Measurements from ENCODE around the gene C2orf15. TPM values are rescaled to one million over a fixed set of nuclear protein-coding genes. Genes with fewer than 3 reads are reported as not detected.
"Not testable (repeated sequence)": the region's sequence is repeated elsewhere in the genome, so short reads cannot be mapped to it uniquely, and the experiment has no call there.

C2orf15 gene
- total RNA-seq, 2 donors from 2014 or later = 1.9 TPM

- Mint-ChIP-seq H3K36me3 (ENCODE audit: low read depth) (peaks cover 57% of the 10 kb centered on the region), H3K4me1 (peaks cover 6% of the 10 kb centered on the region), H3K9me3 (no peaks in the 10 kb centered on the region), H3K27me3 (no peaks in the 10 kb centered on the region), H3K4me3 (no peak overlapping the region), H3K27ac (peak overlapping the region; percentile 37)
- ATAC-seq (replicated peaks) = no peak
Observed at GRCh38 chr2:99187011-99187410, 45.5 kb downstream of the C2orf15 start.

GRCh38 chr2:99188357-99188756 is 46.9 kb downstream of the C2orf15 start:
- Mint-ChIP-seq H3K36me3 (ENCODE audit: low read depth) (peaks cover 69% of the 10 kb centered on the region), H3K27me3 (no peaks in the 10 kb centered on the region), H3K4me1 (no peaks in the 10 kb centered on the region), H3K27ac (no peak overlapping the region), H3K9me3 (no peaks in the 10 kb centered on the region), H3K4me3 (no peak overlapping the region)
- ATAC-seq (replicated peaks) = peak; percentile 54

GRCh38 chr2:99190548-99190947 is 49.0 kb downstream of the C2orf15 start:
- no peaks in the 10 kb centered on the region for H3K9me3 Mint-ChIP-seq
- no peak for ATAC-seq (replicated peaks)

GRCh38 chr2:99192364-99192763 is 50.9 kb downstream of the C2orf15 start:
- not testable (repeated sequence) for H3K9me3 Mint-ChIP-seq; H3K4me1 Mint-ChIP-seq; H3K4me3 Mint-ChIP-seq; H3K27me3 Mint-ChIP-seq; ATAC-seq (replicated peaks)
- Mint-ChIP-seq H3K27ac (peak overlapping the region; percentile 5), H3K36me3 (ENCODE audit: low read depth) (peaks cover 90% of the 10 kb centered on the region)

More at GRCh38 chr2:99190548-99190947, 49.0 kb downstream of the C2orf15 start:
- H3K36me3 Mint-ChIP-seq (ENCODE audit: low read depth) = peaks cover 83% of the 10 kb centered on the region
- no peak overlapping the region for H3K4me3 Mint-ChIP-seq
- no peaks in the 10 kb centered on the region for H3K4me1 Mint-ChIP-seq
- no peaks in the 10 kb centered on the region for H3K27me3 Mint-ChIP-seq
- H3K27ac Mint-ChIP-seq = no peak overlapping the region

- Mint-ChIP-seq H3K27ac (no peak overlapping the region), H3K36me3 (ENCODE audit: low read depth) (peaks cover 46% of the 10 kb centered on the region), H3K9me3 (no peaks in the 10 kb centered on the region), H3K4me1 (no peaks in the 10 kb centered on the region), H3K4me3 (no peak overlapping the region), H3K27me3 (no peaks in the 10 kb centered on the region)
- ATAC-seq (replicated peaks) = no peak
Observed at GRCh38 chr2:99198103-99198841, 56.8 kb downstream of the C2orf15 start.

GRCh38 chr2:99200076-99200800 is 58.7 kb downstream of the C2orf15 start:
- Mint-ChIP-seq H3K9me3 (no peaks in the 10 kb centered on the region), H3K4me3 (no peak overlapping the region), H3K36me3 (ENCODE audit: low read depth) (peaks cover 35% of the 10 kb centered on the region), H3K4me1 (no peaks in the 10 kb centered on the region), H3K27ac (no peak overlapping the region), H3K27me3 (no peaks in the 10 kb centered on the region)
- ATAC-seq (replicated peaks) = no peak

Other genes starting within 250 kb of the C2orf15 start
- gene CRACDL, start 205.5 kb upstream of the C2orf15 start, total RNA-seq = under 1 TPM; 0.13 to 0.16 TPM
- gene TSGA10, start 13.2 kb downstream of the C2orf15 start, total RNA-seq = 1 to 10 TPM; 3.5 to 9.8 TPM
- 1 to 10 TPM; 3.3 to 5.5 TPM for gene LIPT1, start 13.3 kb downstream of the C2orf15 start, total RNA-seq
- gene MITD1, start 39.4 kb downstream of the C2orf15 start, total RNA-seq = 10 to 100 TPM; 68.7 to 71.5 TPM
- gene MRPL30, start 39.5 kb downstream of the C2orf15 start, total RNA-seq = 10 to 100 TPM; 25.7 to 26.0 TPM
- not detected for gene LYG2, start 114.0 kb downstream of the C2orf15 start, total RNA-seq
- 1 to 10 TPM in 1 of 2 donors, under 1 TPM in 1; 0.58 to 1.3 TPM for gene LYG1, start 159.5 kb downstream of the C2orf15 start, total RNA-seq
- gene TXNDC9, start 194.6 kb downstream of the C2orf15 start, total RNA-seq = 10 to 100 TPM; 18.6 to 26.8 TPM
- gene EIF5B, start 195.7 kb downstream of the C2orf15 start, total RNA-seq = 10 to 100 TPM; 54.1 to 77.8 TPM

Measured in activated T-helper 17 cell treated with anti-CD3 and anti-CD28 coated beads, Interleukin-2, amount 50 U/mL, for 72 hours (primary cell).